Sigmoid colon (tissue), 4 donors: ENCODE measurements around the gene RUNX1.

ENCODE experiments used
- EP300 ChIP-seq, 4 donors: sonication (generic); formaldehyde crosslinking; IDR thresholded peaks; one replicate each; pipeline ENCODE4 v1.6.1; 2017; ENCODE audit warnings: antibody characterized with exemption in 4 of 4
- POLR2A ChIP-seq, 2 donors: fragments of 450-650 bp; IDR thresholded peaks; one replicate each; pipeline ENCODE4 v1.6.1; 2016; ENCODE audit warnings: antibody characterized with exemption in 2 of 2, mild to moderate bottlenecking in 2 of 2, moderate library complexity in 2 of 2
- POLR2AphosphoS5 ChIP-seq, 4 donors: sonication (generic); formaldehyde crosslinking; IDR thresholded peaks; one replicate each; pipeline ENCODE4 v1.6.1; 2017; ENCODE audit warnings: antibody characterized with exemption in 4 of 4
- TF ChIP-seq, protein P1 (sequence below), 4 experiments: fragments of 450-650 bp in 3 of 4; fragments of 200-600 bp in 1 of 4; IDR thresholded peaks; one replicate each; pipeline ENCODE4 v1.5.1; 2016 to 2019; ENCODE audit warnings: antibody characterized with exemption in 4 of 4, mild to moderate bottlenecking in 3 of 4, moderate library complexity in 2 of 4

DNA sequence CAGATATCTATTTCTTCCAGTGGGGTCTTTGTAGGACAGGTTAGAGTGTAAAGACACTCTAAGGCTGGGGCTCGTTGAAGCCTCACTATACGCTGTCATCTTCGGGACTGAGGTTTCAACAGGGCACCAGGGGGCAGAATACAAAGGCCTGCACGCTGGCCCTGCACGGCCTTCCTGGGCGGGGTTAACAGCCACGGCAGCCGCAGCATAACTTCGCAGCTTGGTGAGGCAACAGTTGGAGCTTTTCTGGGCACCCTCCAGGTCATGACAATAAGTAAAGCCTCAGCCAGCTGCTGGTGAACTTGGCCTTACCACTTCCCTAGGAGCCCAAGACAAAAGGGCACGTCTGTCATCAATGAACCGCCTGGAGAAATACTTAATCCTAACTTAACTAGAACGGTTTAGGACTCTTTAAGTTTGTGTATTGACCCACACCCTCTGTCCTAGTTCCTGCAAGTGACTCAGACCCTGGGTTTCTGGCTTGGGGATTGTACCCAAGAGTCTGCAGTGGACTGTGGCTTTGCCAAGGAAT is 2.3 kb upstream of the RUNX1 start:
- TF ChIP-seq, protein P1, sequence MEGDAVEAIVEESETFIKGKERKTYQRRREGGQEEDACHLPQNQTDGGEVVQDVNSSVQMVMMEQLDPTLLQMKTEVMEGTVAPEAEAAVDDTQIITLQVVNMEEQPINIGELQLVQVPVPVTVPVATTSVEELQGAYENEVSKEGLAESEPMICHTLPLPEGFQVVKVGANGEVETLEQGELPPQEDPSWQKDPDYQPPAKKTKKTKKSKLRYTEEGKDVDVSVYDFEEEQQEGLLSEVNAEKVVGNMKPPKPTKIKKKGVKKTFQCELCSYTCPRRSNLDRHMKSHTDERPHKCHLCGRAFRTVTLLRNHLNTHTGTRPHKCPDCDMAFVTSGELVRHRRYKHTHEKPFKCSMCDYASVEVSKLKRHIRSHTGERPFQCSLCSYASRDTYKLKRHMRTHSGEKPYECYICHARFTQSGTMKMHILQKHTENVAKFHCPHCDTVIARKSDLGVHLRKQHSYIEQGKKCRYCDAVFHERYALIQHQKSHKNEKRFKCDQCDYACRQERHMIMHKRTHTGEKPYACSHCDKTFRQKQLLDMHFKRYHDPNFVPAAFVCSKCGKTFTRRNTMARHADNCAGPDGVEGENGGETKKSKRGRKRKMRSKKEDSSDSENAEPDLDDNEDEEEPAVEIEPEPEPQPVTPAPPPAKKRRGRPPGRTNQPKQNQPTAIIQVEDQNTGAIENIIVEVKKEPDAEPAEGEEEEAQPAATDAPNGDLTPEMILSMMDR (IDR thresholded peaks at IDR 0.05), result peak in 2 of 4 experiments; percentile 26 to 34
- no peak for TF ChIP-seq POLR2A (IDR thresholded peaks at IDR 0.05)
- no peak for TF ChIP-seq EP300 (IDR thresholded peaks at IDR 0.05)
- TF ChIP-seq POLR2AphosphoS5 (IDR thresholded peaks at IDR 0.05), result peak in 3 of 4 donors; percentile 11 to 32 (median 11)
